A673 (cell line): ENCODE data around the gene SUPT5H.

Experiments used
- CTCF ChIP-seq: fragments of 300-800, 200-600 bp; sonication (generic); conservative IDR thresholded peaks from 2 replicates; pipeline ENCODE4 v1.5.1; 2017; ENCODE audit warnings: low read depth, mild to moderate bottlenecking, antibody characterized with exemption, low read length, moderate library complexity, mixed read lengths
- EZH2 ChIP-seq: fragments of 200-600 bp; sonication (generic); IDR thresholded peaks from 2 replicates; pipeline ENCODE4 v1.6.1; 2017; ENCODE audit warnings: borderline replicate concordance, low read depth, mild to moderate bottlenecking, mixed read lengths, antibody characterized with exemption, low read length; ENCODE audit not compliant: poor library complexity, severe bottlenecking

GRCh38 chr19:39413911-39414608, 31.3 kb upstream of the SUPT5H start:
- TF ChIP-seq CTCF (0 out of 2 replicates have a peak, but pooled peaks have one; percentile 19), EZH2 (no peak)
